ENCODE data around the gene REEP3.
"Not testable (repeated sequence)": the region's sequence is repeated elsewhere in the genome, so short reads cannot be mapped to it uniquely, and the experiment has no call there.

- not testable (repeated sequence) for TF ChIP-seq CTCF (tag by site-specific recombination; IDR thresholded peaks at IDR 0.05); ZBTB17 (tag by site-specific recombination; IDR thresholded peaks at IDR 0.05); ZNF777 (tag by site-specific recombination; IDR thresholded peaks at IDR 0.05; ENCODE audit: borderline replicate concordance)
- TF ChIP-seq, protein P1, sequence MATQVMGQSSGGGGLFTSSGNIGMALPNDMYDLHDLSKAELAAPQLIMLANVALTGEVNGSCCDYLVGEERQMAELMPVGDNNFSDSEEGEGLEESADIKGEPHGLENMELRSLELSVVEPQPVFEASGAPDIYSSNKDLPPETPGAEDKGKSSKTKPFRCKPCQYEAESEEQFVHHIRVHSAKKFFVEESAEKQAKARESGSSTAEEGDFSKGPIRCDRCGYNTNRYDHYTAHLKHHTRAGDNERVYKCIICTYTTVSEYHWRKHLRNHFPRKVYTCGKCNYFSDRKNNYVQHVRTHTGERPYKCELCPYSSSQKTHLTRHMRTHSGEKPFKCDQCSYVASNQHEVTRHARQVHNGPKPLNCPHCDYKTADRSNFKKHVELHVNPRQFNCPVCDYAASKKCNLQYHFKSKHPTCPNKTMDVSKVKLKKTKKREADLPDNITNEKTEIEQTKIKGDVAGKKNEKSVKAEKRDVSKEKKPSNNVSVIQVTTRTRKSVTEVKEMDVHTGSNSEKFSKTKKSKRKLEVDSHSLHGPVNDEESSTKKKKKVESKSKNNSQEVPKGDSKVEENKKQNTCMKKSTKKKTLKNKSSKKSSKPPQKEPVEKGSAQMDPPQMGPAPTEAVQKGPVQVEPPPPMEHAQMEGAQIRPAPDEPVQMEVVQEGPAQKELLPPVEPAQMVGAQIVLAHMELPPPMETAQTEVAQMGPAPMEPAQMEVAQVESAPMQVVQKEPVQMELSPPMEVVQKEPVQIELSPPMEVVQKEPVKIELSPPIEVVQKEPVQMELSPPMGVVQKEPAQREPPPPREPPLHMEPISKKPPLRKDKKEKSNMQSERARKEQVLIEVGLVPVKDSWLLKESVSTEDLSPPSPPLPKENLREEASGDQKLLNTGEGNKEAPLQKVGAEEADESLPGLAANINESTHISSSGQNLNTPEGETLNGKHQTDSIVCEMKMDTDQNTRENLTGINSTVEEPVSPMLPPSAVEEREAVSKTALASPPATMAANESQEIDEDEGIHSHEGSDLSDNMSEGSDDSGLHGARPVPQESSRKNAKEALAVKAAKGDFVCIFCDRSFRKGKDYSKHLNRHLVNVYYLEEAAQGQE (tag by site-specific recombination; IDR thresholded peaks at IDR 0.05), result not testable (repeated sequence)
These were observed 28.9 kb upstream of the REEP3 start for GRCh38 chr10:63492317-63492690.
